Body of pancreas (tissue), 4 donors: ENCODE results near the gene RHOBTB3. TPM values are rescaled to one million over a fixed set of nuclear protein-coding genes. Genes with fewer than 3 reads are reported as not detected.

Source experiments
- ATAC-seq: fragments of 150-250 bp; one replicate; pipeline ENCODE4 v1.9.1; 2016
- DNase-seq, 4 donors: peaks; one replicate each; pipeline ENCODE4 v3.0.0-alpha.2; 2019
- H3K27ac ChIP-seq, 4 donors: fragments of 200-600 bp; sonication (generic); 1 replicate in 3 of 4; 2 replicates in 1 of 4; pipeline versions ENCODE4 v1.5.1 to v1.6.1; 2016 to 2019; ENCODE audit warnings: mild to moderate bottlenecking in 1 of 4, mixed read lengths in 1 of 4, moderate library complexity in 1 of 4
- H3K27me3 ChIP-seq, 2 donors: fragments of 200-600 bp; sonication (generic); one replicate each; pipeline ENCODE4 v1.6.0; 2016; ENCODE audit warnings: mild to moderate bottlenecking in 1 of 2
- H3K36me3 ChIP-seq, 2 donors: fragments of 200-600 bp; sonication (generic); replicated peaks in 1 of 2; 2 replicates each; pipeline ENCODE4 v1.5.1; 2016; ENCODE audit warnings: low read depth in 2 of 2; ENCODE audit not compliant: insufficient read depth in 1 of 2
- H3K4me1 ChIP-seq: fragments of 200-600 bp; sonication (generic); one replicate; pipeline ENCODE4 v1.6.0; 2016
- H3K4me3 ChIP-seq, 2 donors: fragments of 200-600 bp; sonication (generic); 1 replicate in 1 of 2; 2 replicates in 1 of 2; pipeline ENCODE4 v1.5.1; 2016 to 2019
- H3K9me3 ChIP-seq, 3 donors: fragments of 200-600 bp; sonication (generic); 1 replicate in 2 of 3; 2 replicates in 1 of 3; pipeline ENCODE4 v1.5.1; 2016
- POLR2A ChIP-seq, 3 donors: fragments of 450-650 bp; IDR thresholded peaks; one replicate each; pipeline ENCODE4 v1.6.1; 2016; ENCODE audit warnings: antibody characterized with exemption in 3 of 3, mild to moderate bottlenecking in 2 of 3
- WGBS, 2 donors: methylation state at CpG; one replicate each; pipeline ENCODE4 v1.1.5; 2017; 5-methylcytosine and 5-hydroxymethylcytosine counted together
- intact Hi-C: fragments of 100-400 bp; cut with DNase I; formaldehyde crosslinking; loops from one replicate; pipeline ENCODE4 v1.15.1; 2023
- total RNA-seq, 2 donors: library from RNA; depleted of rRNA; stranded (reverse); fragments of >200 nt; gene quantifications; one replicate each; pipeline ENCODE4 v1.1.0, GENCODE V29; 2016
- TF ChIP-seq, protein P1 (sequence below), 7 experiments: fragments of 450-650 bp in 4 of 7; fragments of 200-600 bp in 3 of 7; sonication (generic) in 3 of 7; IDR thresholded peaks; one replicate each; pipeline ENCODE4 v1.5.1; 2016 to 2019; ENCODE audit warnings: antibody characterized with exemption in 7 of 7

Gene RHOBTB3
- total RNA-seq, 2 donors from 2014 or later, result 153 to 196 TPM

DNA sequence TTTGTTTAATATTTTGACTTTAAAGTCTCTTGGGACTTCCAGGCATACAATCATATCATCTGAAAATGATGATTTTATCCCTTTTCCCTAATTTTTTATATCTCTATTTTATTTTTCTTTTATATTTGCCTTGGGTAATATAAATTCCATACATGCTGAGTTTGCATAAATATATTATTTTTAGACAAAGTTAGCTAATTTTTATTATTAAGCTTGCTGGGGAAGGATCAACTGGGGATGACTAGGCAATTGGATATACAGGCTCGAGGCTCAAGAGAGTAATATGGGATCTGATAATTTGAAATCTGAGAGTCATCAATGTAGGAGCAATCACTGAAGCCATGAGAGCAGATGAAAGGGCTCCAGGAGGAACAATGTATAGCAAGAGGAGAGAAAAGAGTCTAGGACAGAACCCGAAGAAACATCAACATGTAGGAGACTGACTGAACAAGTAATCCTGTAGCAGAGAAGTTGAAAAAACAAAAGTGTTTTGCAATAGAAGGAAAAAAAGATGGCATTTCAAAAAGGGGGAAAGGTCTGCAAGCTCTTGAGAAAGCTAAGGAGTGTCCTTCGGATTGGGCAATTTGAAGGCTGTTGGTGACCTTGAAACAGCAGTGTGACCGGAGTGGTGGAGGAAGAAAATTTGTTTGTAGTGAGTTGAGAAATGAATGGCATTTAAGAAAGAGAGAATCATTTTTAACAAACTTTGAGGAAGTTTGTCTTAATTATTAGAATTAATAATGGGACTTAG is 17.0 kb upstream of the RHOBTB3 start:
- TF ChIP-seq, protein P1, sequence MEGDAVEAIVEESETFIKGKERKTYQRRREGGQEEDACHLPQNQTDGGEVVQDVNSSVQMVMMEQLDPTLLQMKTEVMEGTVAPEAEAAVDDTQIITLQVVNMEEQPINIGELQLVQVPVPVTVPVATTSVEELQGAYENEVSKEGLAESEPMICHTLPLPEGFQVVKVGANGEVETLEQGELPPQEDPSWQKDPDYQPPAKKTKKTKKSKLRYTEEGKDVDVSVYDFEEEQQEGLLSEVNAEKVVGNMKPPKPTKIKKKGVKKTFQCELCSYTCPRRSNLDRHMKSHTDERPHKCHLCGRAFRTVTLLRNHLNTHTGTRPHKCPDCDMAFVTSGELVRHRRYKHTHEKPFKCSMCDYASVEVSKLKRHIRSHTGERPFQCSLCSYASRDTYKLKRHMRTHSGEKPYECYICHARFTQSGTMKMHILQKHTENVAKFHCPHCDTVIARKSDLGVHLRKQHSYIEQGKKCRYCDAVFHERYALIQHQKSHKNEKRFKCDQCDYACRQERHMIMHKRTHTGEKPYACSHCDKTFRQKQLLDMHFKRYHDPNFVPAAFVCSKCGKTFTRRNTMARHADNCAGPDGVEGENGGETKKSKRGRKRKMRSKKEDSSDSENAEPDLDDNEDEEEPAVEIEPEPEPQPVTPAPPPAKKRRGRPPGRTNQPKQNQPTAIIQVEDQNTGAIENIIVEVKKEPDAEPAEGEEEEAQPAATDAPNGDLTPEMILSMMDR (IDR thresholded peaks at IDR 0.05), result no peak
- TF ChIP-seq POLR2A (IDR thresholded peaks at IDR 0.05), result no peak
- peaks cover 19% of the 10 kb centered on the region for H3K4me1 ChIP-seq
- H3K9me3 ChIP-seq, result no peaks in the 10 kb centered on the region
- ATAC-seq, result peak; percentile 47
- H3K27me3 ChIP-seq, result no peaks in the 10 kb centered on the region
- no peak for DNase-seq
- no peak overlapping the region for H3K4me3 ChIP-seq
- WGBS, 2 donors, result 54 to 63% methylated on average over 4 of the region's 4 CpGs
- intact Hi-C loops, result no loop called here
- no peak overlapping the region for H3K27ac ChIP-seq
- H3K36me3 ChIP-seq, result no peaks in the 10 kb centered on the region

DNA sequence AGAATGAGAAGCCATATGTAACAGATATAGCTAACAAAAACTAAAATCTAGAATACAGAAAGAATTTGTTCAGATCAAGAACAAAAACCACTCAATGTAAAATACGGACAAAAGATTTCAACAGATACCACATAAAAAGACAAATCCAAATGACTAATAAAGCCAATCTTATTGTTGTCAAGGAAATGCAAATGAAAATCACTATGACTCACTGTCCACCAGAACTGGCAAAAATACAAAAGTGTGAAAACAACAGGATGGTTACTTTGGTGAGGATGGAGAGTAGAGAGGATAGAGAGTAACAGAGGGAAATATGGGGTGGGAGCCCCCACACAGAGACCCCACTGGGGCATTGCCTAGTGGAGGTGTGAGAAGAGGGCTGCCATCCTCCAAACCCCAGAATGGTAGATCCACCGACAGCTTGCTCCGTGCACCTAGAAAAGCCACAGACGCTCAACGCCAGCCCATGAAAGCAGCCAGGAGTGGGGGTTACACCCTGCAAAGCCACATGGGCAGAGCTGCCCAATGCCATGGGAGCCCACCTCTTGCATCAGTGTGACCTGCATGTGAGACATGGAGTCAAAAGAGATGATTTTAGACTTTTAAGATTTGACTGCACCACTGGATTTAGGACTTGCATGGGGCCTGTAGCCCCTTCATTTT is 15.2 kb upstream of the RHOBTB3 start:
- peaks cover 25% of the 10 kb centered on the region for H3K4me1 ChIP-seq
- no peak overlapping the region for H3K27ac ChIP-seq
- DNase-seq (no peak), ATAC-seq (no peak)
- H3K4me3 ChIP-seq, result no peak overlapping the region
- WGBS, 2 donors, result 80 to 93% methylated on average over 5 of the region's 5 CpGs
- H3K36me3 ChIP-seq, result no peaks in the 10 kb centered on the region
- no peak for TF ChIP-seq POLR2A (IDR thresholded peaks at IDR 0.05)
- TF ChIP-seq, protein P1 (IDR thresholded peaks at IDR 0.05), result no peak
- H3K9me3 ChIP-seq, result no peaks in the 10 kb centered on the region
- intact Hi-C loops, result no loop called here
- no peaks in the 10 kb centered on the region for H3K27me3 ChIP-seq

- Histone ChIP-seq H3K9me3 (no peaks in the 10 kb centered on the region), H3K4me3 (no peak overlapping the region), H3K4me1 (peaks cover 35% of the 10 kb centered on the region), H3K27me3 (no peaks in the 10 kb centered on the region), H3K36me3 (no peaks in the 10 kb centered on the region), H3K27ac (no peak overlapping the region)
- no peak for TF ChIP-seq POLR2A (IDR thresholded peaks at IDR 0.05)
- TF ChIP-seq, protein P1 (IDR thresholded peaks at IDR 0.05), result no peak
- intact Hi-C loops, result no loop called here
- 87 to 93% methylated on average over 2 of the region's 2 CpGs for WGBS, 2 donors
- ATAC-seq, result no peak
- DNase-seq, result no peak
Measured at GRCh38 chr5:95717439-95717838, 13.7 kb upstream of the RHOBTB3 start.

DNA sequence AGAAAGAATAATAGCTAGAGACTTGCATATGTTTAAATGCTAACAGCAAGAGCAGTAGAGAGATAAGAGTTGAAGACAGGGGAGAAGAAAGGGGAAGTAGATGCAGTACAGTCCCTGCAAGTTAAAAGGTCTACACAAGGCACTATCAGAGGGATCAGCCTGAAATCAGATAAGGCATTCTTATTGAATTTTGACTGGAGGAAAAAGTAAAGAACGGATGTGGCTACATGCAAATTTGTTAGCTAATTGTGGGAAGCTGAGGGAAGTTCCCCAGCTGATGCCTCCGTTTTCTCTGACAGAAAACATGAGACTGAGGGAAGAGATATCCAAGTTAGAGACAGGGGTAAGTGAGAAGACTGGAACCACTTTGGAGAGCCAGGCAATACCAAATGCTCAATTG is 12.9 kb upstream of the RHOBTB3 start:
- peaks cover 42% of the 10 kb centered on the region for H3K4me1 ChIP-seq
- H3K27me3 ChIP-seq, result no peaks in the 10 kb centered on the region
- H3K4me3 ChIP-seq, result no peak overlapping the region
- ATAC-seq, result no peak
- DNase-seq, result no peak
- WGBS, 2 donors, result 25 to 39% methylated on average over 2 of the region's 2 CpGs
- intact Hi-C loops, result no loop called here
- no peaks in the 10 kb centered on the region for H3K36me3 ChIP-seq
- H3K27ac ChIP-seq, result no peak overlapping the region
- H3K9me3 ChIP-seq, result no peaks in the 10 kb centered on the region
- TF ChIP-seq, protein P1 (IDR thresholded peaks at IDR 0.05), result no peak
- no peak for TF ChIP-seq POLR2A (IDR thresholded peaks at IDR 0.05)
